Mesendoderm (in vitro differentiated cells): ENCODE data around the gene SDE2.
A peak's percentile ranks its signal among the peaks of the same experiment; 100 is the strongest.

ENCODE experiments used
- DNase-seq: peaks from one replicate; pipeline ENCODE4 v3.0.0; 2013
- H2AK5ac ChIP-seq: 2 replicates; pipeline ENCODE4 v1.6.1; 2013; ENCODE audit warnings: low read length, inconsistent platforms
- H2BK120ac ChIP-seq: 2 replicates; pipeline ENCODE4 v1.6.1; 2013; ENCODE audit warnings: low read depth, mild to moderate bottlenecking, low read length, moderate library complexity, mixed read lengths
- H2BK15ac ChIP-seq: replicated peaks from 2 replicates; pipeline ENCODE4 v1.6.1; 2013; ENCODE audit warnings: low read depth, mild to moderate bottlenecking, moderate library complexity
- H2BK5ac ChIP-seq: 2 replicates; pipeline ENCODE4 v1.6.1; 2013; ENCODE audit warnings: low read length, inconsistent platforms
- H3K18ac ChIP-seq: 2 replicates; pipeline ENCODE4 v1.6.1; 2013; ENCODE audit warnings: mild to moderate bottlenecking, low read length, mixed read lengths
- H3K23ac ChIP-seq: one replicate; pipeline ENCODE4 v1.6.1; 2013; ENCODE audit warnings: low read length
- H3K27ac ChIP-seq: 2 replicates; pipeline ENCODE4 v1.5.1; 2013; ENCODE audit warnings: low read depth, mild to moderate bottlenecking, inconsistent platforms, low read length, moderate library complexity
- H3K27me3 ChIP-seq: 2 replicates; pipeline ENCODE4 v1.6.1; 2013; ENCODE audit warnings: low read length, control low read depth, mild to moderate bottlenecking, inconsistent platforms; ENCODE audit not compliant: insufficient read depth, poor library complexity
- H3K36me3 ChIP-seq: 2 replicates; pipeline ENCODE4 v1.6.1; 2013; ENCODE audit warnings: low read length, inconsistent platforms; ENCODE audit not compliant: control insufficient read depth, insufficient read depth
- H3K4ac ChIP-seq: one replicate; pipeline ENCODE4 v1.6.1; 2013; ENCODE audit warnings: low read depth, mild to moderate bottlenecking, low read length, moderate library complexity
- H3K4me1 ChIP-seq: 2 replicates; pipeline ENCODE4 v1.6.1; 2013; ENCODE audit warnings: low read depth, low read length, inconsistent platforms; ENCODE audit not compliant: control insufficient read depth
- H3K4me2 ChIP-seq: 2 replicates; pipeline ENCODE4 v1.6.1; 2013; ENCODE audit warnings: low read length
- H3K4me3 ChIP-seq: 2 replicates; pipeline ENCODE4 v1.5.1; 2013; ENCODE audit warnings: mild to moderate bottlenecking, low read length
- H3K56ac ChIP-seq: one replicate; pipeline ENCODE4 v1.6.1; 2013; ENCODE audit warnings: low read length
- H3K79me1 ChIP-seq: 2 replicates; pipeline ENCODE4 v1.6.1; 2013; ENCODE audit warnings: low read length, inconsistent platforms
- H3K79me2 ChIP-seq: 2 replicates; pipeline ENCODE4 v1.6.1; 2013; ENCODE audit warnings: mild to moderate bottlenecking, low read length; ENCODE audit not compliant: control insufficient read depth, insufficient read depth
- H3K9ac ChIP-seq: 2 replicates; pipeline ENCODE4 v1.6.1; 2013; ENCODE audit warnings: low read length, inconsistent platforms
- H4K5ac ChIP-seq: one replicate; pipeline ENCODE4 v1.6.1; 2013; ENCODE audit warnings: low read length
- H4K8ac ChIP-seq: one replicate; pipeline ENCODE4 v1.6.1; 2013; ENCODE audit warnings: low read depth, mild to moderate bottlenecking, control low read depth, low read length, moderate library complexity
- WGBS: extraction: QIAGEN DNeasy Blood & Tissue Kit; methylation state at CpG from one replicate; pipeline ENCODE4 v1.1.7; 2013; ENCODE audit warnings: low lambda C conversion rate, missing lambda C conversion rate; ENCODE audit not compliant: insufficient coverage; ENCODE audit errors: extremely low coverage; 5-methylcytosine and 5-hydroxymethylcytosine counted together

Gene SDE2

GRCh38 chr1:226029568-226030225 is 30.6 kb upstream of the SDE2 start:
- Histone ChIP-seq H3K23ac (no peak overlapping the region), H2BK5ac (no peak overlapping the region), H3K27me3 (no peaks in the 10 kb centered on the region), H3K4ac (no peak overlapping the region), H3K18ac (no peak overlapping the region), H2BK120ac (no peak overlapping the region), H3K79me2 (no peaks in the 10 kb centered on the region), H3K36me3 (no peaks in the 10 kb centered on the region), H3K27ac (no peak overlapping the region), H3K56ac (no peak overlapping the region), H3K9ac (no peak overlapping the region), H2BK15ac (no peak overlapping the region), H2AK5ac (no peak overlapping the region), H4K5ac (no peak overlapping the region), H3K79me1 (no peaks in the 10 kb centered on the region), H3K4me3 (no peak overlapping the region), H3K4me1 (no peaks in the 10 kb centered on the region), H3K4me2 (no peak overlapping the region), H4K8ac (no peak overlapping the region)
- WGBS, result no CpG with 5 or more reads among the region's 7 CpGs
- no peak for DNase-seq

- Histone ChIP-seq H3K27ac (no peak overlapping the region), H3K27me3 (no peaks in the 10 kb centered on the region), H3K4me3 (no peak overlapping the region), H3K4me1 (no peaks in the 10 kb centered on the region), H3K79me2 (no peaks in the 10 kb centered on the region), H2BK120ac (no peak overlapping the region), H3K36me3 (no peaks in the 10 kb centered on the region), H2AK5ac (no peak overlapping the region), H3K56ac (no peak overlapping the region), H3K79me1 (no peaks in the 10 kb centered on the region), H3K18ac (no peak overlapping the region), H4K5ac (no peak overlapping the region), H4K8ac (no peak overlapping the region), H3K9ac (no peak overlapping the region), H3K23ac (no peak overlapping the region), H3K4me2 (no peak overlapping the region), H2BK15ac (no peak overlapping the region), H3K4ac (no peak overlapping the region), H2BK5ac (no peak overlapping the region)
- no CpG with 5 or more reads among the region's 7 CpGs for WGBS
- DNase-seq, result no peak
Measured at GRCh38 chr1:226029093-226029496, 30.0 kb upstream of the SDE2 start.

GRCh38 chr1:226027538-226028217 is 28.5 kb upstream of the SDE2 start:
- H2BK120ac ChIP-seq, result no peak overlapping the region
- H3K36me3 ChIP-seq, result no peaks in the 10 kb centered on the region
- H3K23ac ChIP-seq, result no peak overlapping the region
- H3K4ac ChIP-seq, result no peak overlapping the region
- DNase-seq, result no peak
- no peaks in the 10 kb centered on the region for H3K79me2 ChIP-seq
- H3K27me3 ChIP-seq, result no peaks in the 10 kb centered on the region
- no peak overlapping the region for H4K5ac ChIP-seq
- no peak overlapping the region for H3K18ac ChIP-seq
- no peaks in the 10 kb centered on the region for H3K4me1 ChIP-seq
- H4K8ac ChIP-seq, result no peak overlapping the region
- H2AK5ac ChIP-seq, result no peak overlapping the region
- no CpG with 5 or more reads among the region's 5 CpGs for WGBS
- H3K79me1 ChIP-seq, result no peaks in the 10 kb centered on the region
- no peak overlapping the region for H3K56ac ChIP-seq
- no peak overlapping the region for H2BK5ac ChIP-seq
- H3K4me2 ChIP-seq, result no peak overlapping the region
- H3K27ac ChIP-seq, result no peak overlapping the region
- no peak overlapping the region for H3K4me3 ChIP-seq
- no peak overlapping the region for H2BK15ac ChIP-seq
- no peak overlapping the region for H3K9ac ChIP-seq

DNA sequence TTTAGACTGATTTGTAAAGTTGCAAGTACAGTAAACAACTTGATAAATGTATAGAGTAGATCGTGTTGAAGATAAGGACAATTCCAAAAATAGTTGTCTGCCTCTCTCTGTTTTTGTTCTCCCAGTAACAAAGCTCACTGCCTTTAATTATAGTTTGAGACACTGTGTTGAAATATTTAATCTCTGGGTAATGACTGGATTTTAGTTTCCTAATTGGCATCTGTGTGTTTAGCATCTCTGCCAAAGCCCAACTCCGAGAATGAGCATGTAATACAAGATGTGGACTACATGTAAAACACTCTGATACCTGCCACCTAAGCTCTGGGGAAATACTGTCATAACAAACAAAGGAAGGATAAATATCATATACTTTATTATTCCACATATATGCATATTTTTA is 27.7 kb upstream of the SDE2 start:
- WGBS, result no CpG with 5 or more reads among the region's 2 CpGs
- H3K18ac ChIP-seq, result no peak overlapping the region
- peak; percentile 7 for DNase-seq
- no peaks in the 10 kb centered on the region for H3K79me1 ChIP-seq
- H3K9ac ChIP-seq, result no peak overlapping the region
- no peak overlapping the region for H2AK5ac ChIP-seq
- no peak overlapping the region for H2BK120ac ChIP-seq
- H2BK15ac ChIP-seq, result no peak overlapping the region
- no peak overlapping the region for H3K4ac ChIP-seq
- H3K4me3 ChIP-seq, result no peak overlapping the region
- no peaks in the 10 kb centered on the region for H3K4me1 ChIP-seq
- no peak overlapping the region for H2BK5ac ChIP-seq
- no peaks in the 10 kb centered on the region for H3K79me2 ChIP-seq
- H3K23ac ChIP-seq, result no peak overlapping the region
- no peaks in the 10 kb centered on the region for H3K27me3 ChIP-seq
- no peak overlapping the region for H3K4me2 ChIP-seq
- H3K36me3 ChIP-seq, result no peaks in the 10 kb centered on the region
- H3K56ac ChIP-seq, result no peak overlapping the region
- no peak overlapping the region for H3K27ac ChIP-seq
- H4K8ac ChIP-seq, result no peak overlapping the region
- no peak overlapping the region for H4K5ac ChIP-seq

DNA sequence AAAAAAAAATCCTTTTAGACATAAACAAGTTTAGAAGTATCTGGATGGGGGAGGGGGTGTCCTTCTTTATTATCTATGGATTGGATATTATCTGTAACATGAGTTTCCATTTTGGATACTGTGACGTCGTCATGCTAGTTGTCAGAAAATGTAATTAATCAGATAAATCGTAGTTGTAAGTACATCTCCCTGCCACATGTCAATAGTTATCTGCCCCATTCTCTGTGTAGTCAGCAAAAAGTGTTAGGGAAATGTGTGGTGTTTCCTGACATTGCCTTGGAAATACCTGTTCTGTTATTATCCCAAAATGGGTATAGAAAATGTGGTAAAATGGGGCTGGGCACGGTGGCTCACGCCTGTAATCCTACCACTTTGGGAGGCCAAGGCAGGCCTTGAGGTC is 24.6 kb upstream of the SDE2 start:
- no CpG with 5 or more reads among the region's 5 CpGs for WGBS
- no peak overlapping the region for H3K4me3 ChIP-seq
- no peak overlapping the region for H3K56ac ChIP-seq
- no peak overlapping the region for H3K4me2 ChIP-seq
- H4K5ac ChIP-seq, result no peak overlapping the region
- H4K8ac ChIP-seq, result no peak overlapping the region
- H3K79me1 ChIP-seq, result no peaks in the 10 kb centered on the region
- no peak overlapping the region for H3K23ac ChIP-seq
- H3K36me3 ChIP-seq, result no peaks in the 10 kb centered on the region
- H2BK5ac ChIP-seq, result no peak overlapping the region
- H3K79me2 ChIP-seq, result no peaks in the 10 kb centered on the region
- H3K18ac ChIP-seq, result no peak overlapping the region
- H2AK5ac ChIP-seq, result no peak overlapping the region
- no peak overlapping the region for H3K9ac ChIP-seq
- no peak overlapping the region for H3K4ac ChIP-seq
- no peak overlapping the region for H3K27ac ChIP-seq
- H3K4me1 ChIP-seq, result no peaks in the 10 kb centered on the region
- DNase-seq, result no peak
- no peaks in the 10 kb centered on the region for H3K27me3 ChIP-seq
- H2BK15ac ChIP-seq, result no peak overlapping the region
- H2BK120ac ChIP-seq, result no peak overlapping the region

GRCh38 chr1:226021801-226022200 is 22.7 kb upstream of the SDE2 start:
- H3K56ac ChIP-seq, result no peak overlapping the region
- no peaks in the 10 kb centered on the region for H3K36me3 ChIP-seq
- no peak overlapping the region for H3K23ac ChIP-seq
- H3K9ac ChIP-seq, result no peak overlapping the region
- H4K8ac ChIP-seq, result no peak overlapping the region
- H3K79me1 ChIP-seq, result no peaks in the 10 kb centered on the region
- H2BK15ac ChIP-seq, result no peak overlapping the region
- no peak overlapping the region for H3K4me2 ChIP-seq
- H3K27me3 ChIP-seq, result no peaks in the 10 kb centered on the region
- DNase-seq, result no peak
- no peak overlapping the region for H2BK120ac ChIP-seq
- WGBS, result no CpG with 5 or more reads among the region's 2 CpGs
- H3K4ac ChIP-seq, result no peak overlapping the region
- no peak overlapping the region for H3K4me3 ChIP-seq
- H2AK5ac ChIP-seq, result no peak overlapping the region
- H3K27ac ChIP-seq, result no peak overlapping the region
- H3K4me1 ChIP-seq, result no peaks in the 10 kb centered on the region
- H3K18ac ChIP-seq, result no peak overlapping the region
- no peak overlapping the region for H2BK5ac ChIP-seq
- H4K5ac ChIP-seq, result no peak overlapping the region
- no peaks in the 10 kb centered on the region for H3K79me2 ChIP-seq
